Calu3 (cell line): Measurements from ENCODE around the gene PI3. TPM values are rescaled to one million over a fixed set of nuclear protein-coding genes. Genes with fewer than 3 reads are reported as not detected.

Source experiments
- BruUV-seq: library from RNA; stranded (reverse); fragments of 400-500 nt; replicated peaks from 2 replicates; lab custom pipeline; 2021; lab: Mats Ljungman, UMichigan
- CTCF ChIA-PET: fragments of 300-600 bp; sonication (Branson Sonifier 250); formaldehyde crosslinking; loops from one replicate; lab custom pipeline; 2022; ENCODE audit warnings: antibody characterized with exemption; lab: Charles Lee
- DNase-seq: peaks from one replicate; pipeline ENCODE4 v3.0.0; 2022
- H3K27ac Mint-ChIP-seq: one replicate; pipeline ENCODE4 v1.8.0; 2022; ENCODE audit warnings: mixed read lengths; ENCODE audit not compliant: unreplicated experiment
- H3K27me3 Mint-ChIP-seq: one replicate; pipeline ENCODE4 v1.8.0; 2022; ENCODE audit warnings: mixed read lengths; ENCODE audit not compliant: unreplicated experiment
- H3K36me3 Mint-ChIP-seq: one replicate; pipeline ENCODE4 v1.8.0; 2022; ENCODE audit warnings: mild to moderate bottlenecking, moderate library complexity, mixed read lengths; ENCODE audit not compliant: insufficient read depth, unreplicated experiment
- H3K4me1 Mint-ChIP-seq: one replicate; pipeline ENCODE4 v1.8.0; 2022; ENCODE audit warnings: mild to moderate bottlenecking, low read depth, mixed read lengths; ENCODE audit not compliant: unreplicated experiment
- H3K4me3 Mint-ChIP-seq: one replicate; pipeline ENCODE4 v1.8.0; 2022; ENCODE audit warnings: mild to moderate bottlenecking, low read depth, moderate library complexity, mixed read lengths; ENCODE audit not compliant: unreplicated experiment
- H3K9me3 Mint-ChIP-seq: one replicate; pipeline ENCODE4 v1.8.0; 2022; ENCODE audit warnings: low read depth, mixed read lengths; ENCODE audit not compliant: unreplicated experiment
- CTCF ChIP-seq: fragments of 200-600 bp; IDR thresholded peaks from one replicate; pipeline ENCODE4 v1.8.0; 2022; ENCODE audit warnings: antibody characterized with exemption; ENCODE audit not compliant: unreplicated experiment
- intact Hi-C: fragments of 100-400 bp; cut with micrococcal nuclease; formaldehyde crosslinking; loops from one replicate; pipeline ENCODE4 v1.10.0; 2022; ENCODE audit not compliant: unreplicated experiment
- total RNA-seq: library from RNA; stranded (reverse); gene quantifications from 2 replicates; pipeline ENCODE4 v1.2.3, GENCODE V29; 2022

The PI3 gene
- total RNA-seq, 1 experiment from 2014 or later = 52.0 TPM

DNA sequence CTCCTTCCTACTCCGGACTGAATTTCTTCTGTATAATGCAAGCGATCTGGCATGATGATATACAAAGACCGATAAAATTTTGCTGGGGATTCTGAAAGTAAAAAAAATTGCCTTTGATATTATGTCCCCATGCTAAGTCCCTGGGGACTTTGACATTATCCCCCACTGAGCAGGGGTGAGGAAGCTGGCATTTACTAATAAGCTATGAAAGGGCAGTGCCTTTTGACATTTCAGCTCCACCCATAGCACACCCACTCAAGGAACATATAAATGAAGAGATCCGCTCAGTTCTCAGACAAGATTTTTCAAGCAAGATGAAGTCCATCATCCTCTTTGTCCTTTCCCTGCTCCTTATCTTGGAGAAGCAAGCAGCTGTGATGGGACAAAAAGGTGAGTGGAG is 46.4 kb downstream of the PI3 start, which contains the start of gene SEMG2:
Gene SEMG2, plus strand, starts transcription at position 298 of the 400 bp plus-strand sequence. Its CDS starts 17 bp downstream, at position 315.
- BruUV-seq = no TSS peak
- no peak for TF ChIP-seq CTCF
- DNase-seq = no peak
- intact Hi-C loops = no loop called here
- Mint-ChIP-seq H3K36me3 (no peaks in the 10 kb centered on the region), H3K4me3 (no peak within 1 kb of the TSS), H3K4me1 (peaks cover 7% of the 10 kb centered on the region), H3K27ac (no peak within 1 kb of the TSS), H3K27me3 (peaks cover 59% of the 10 kb centered on the region), H3K9me3 (peaks cover 5% of the 10 kb centered on the region)
- CTCF ChIA-PET = no interaction called here

GRCh38 chr20:45223136-45223535 is 48.4 kb downstream of the PI3 start:
- peaks cover 3% of the 10 kb centered on the region for H3K4me1 Mint-ChIP-seq
- peaks cover 59% of the 10 kb centered on the region for H3K27me3 Mint-ChIP-seq
- H3K9me3 Mint-ChIP-seq = peaks cover 5% of the 10 kb centered on the region
- CTCF ChIA-PET = no interaction called here
- BruUV-seq = no TSS peak
- intact Hi-C loops = no loop called here
- no peak overlapping the region for H3K27ac Mint-ChIP-seq
- DNase-seq = no peak
- no peak for TF ChIP-seq CTCF
- H3K36me3 Mint-ChIP-seq = no peaks in the 10 kb centered on the region
- no peak overlapping the region for H3K4me3 Mint-ChIP-seq

Other genes starting within 250 kb of the PI3 start
- gene TOMM34, start 214.5 kb upstream of the PI3 start, total RNA-seq = 61.1 TPM in 2 replicates
- 53.1 and 58.3 TPM in 2 replicates for gene STK4, start 208.4 kb upstream of the PI3 start, total RNA-seq
- 10.4 and 10.7 TPM in 2 replicates for gene KCNS1, start 73.8 kb upstream of the PI3 start, total RNA-seq
- not detected in 2 replicates for gene WFDC5, start 59.7 kb upstream of the PI3 start, total RNA-seq
- not detected in 2 replicates for gene WFDC12, start 50.4 kb upstream of the PI3 start, total RNA-seq
- 0.21 TPM in 1 of 2 replicates, not detected in the other for gene SEMG1, start 32.1 kb downstream of the PI3 start, total RNA-seq
- not detected in 2 replicates for gene SEMG2, start 46.5 kb downstream of the PI3 start, total RNA-seq
- 270 and 446 TPM in 2 replicates for gene SLPI, start 79.7 kb downstream of the PI3 start, total RNA-seq
- not detected in 2 replicates for gene RBPJL, start 131.9 kb downstream of the PI3 start, total RNA-seq
- gene MATN4, start 133.4 kb downstream of the PI3 start, total RNA-seq = 0.17 and 0.29 TPM in 2 replicates
- 238 and 256 TPM in 2 replicates for gene SDC4, start 173.5 kb downstream of the PI3 start, total RNA-seq
- 42.1 and 45.5 TPM in 2 replicates for gene SYS1, start 188.3 kb downstream of the PI3 start, total RNA-seq
- 0.52 and 0.88 TPM in 2 replicates for gene TP53TG5, start 203.4 kb downstream of the PI3 start, total RNA-seq
- gene DBNDD2, start 233.4 kb downstream of the PI3 start, total RNA-seq = 105 and 113 TPM in 2 replicates
- 192 and 193 TPM in 2 replicates for gene PIGT, start 241.2 kb downstream of the PI3 start, total RNA-seq